ENCODE results near the gene ALPK3. TPM values are rescaled to one million over a fixed set of nuclear protein-coding genes. Genes with fewer than 3 reads are reported as not detected.

Gene ALPK3
- total RNA-seq, 1 donor from 2014 or later, result 94.2 TPM

- Mint-ChIP-seq H3K27ac (ENCODE audit: unreplicated experiment) (no peak overlapping the region), H3K9me3 (ENCODE audit: unreplicated experiment) (no peaks in the 10 kb centered on the region), H3K4me1 (ENCODE audit: unreplicated experiment) (peaks cover 16% of the 10 kb centered on the region), H3K36me3 (ENCODE audit: low read depth, unreplicated experiment) (no peaks in the 10 kb centered on the region), H3K27me3 (ENCODE audit: unreplicated experiment) (peaks cover 2% of the 10 kb centered on the region), H3K4me3 (ENCODE audit: unreplicated experiment) (no peak overlapping the region)
- TF ChIP-seq CTCF (IDR thresholded peaks at IDR 0.05; ENCODE audit: unreplicated experiment), result no peak
- peak; percentile 59 for DNase-seq (ENCODE audit: low spot score)
Observed at GRCh38 chr15:84878504-84878903, 61.3 kb downstream of the ALPK3 start.

- Mint-ChIP-seq H3K4me3 (ENCODE audit: unreplicated experiment) (no peak overlapping the region), H3K9me3 (ENCODE audit: unreplicated experiment) (no peaks in the 10 kb centered on the region), H3K4me1 (ENCODE audit: unreplicated experiment) (peaks cover 13% of the 10 kb centered on the region), H3K36me3 (ENCODE audit: low read depth, unreplicated experiment) (no peaks in the 10 kb centered on the region), H3K27me3 (ENCODE audit: unreplicated experiment) (peaks cover 2% of the 10 kb centered on the region), H3K27ac (ENCODE audit: unreplicated experiment) (no peak overlapping the region)
- TF ChIP-seq CTCF (IDR thresholded peaks at IDR 0.05; ENCODE audit: unreplicated experiment), result no peak
- no peak for DNase-seq (ENCODE audit: low spot score)
Observed at GRCh38 chr15:84879088-84879780, 62.1 kb downstream of the ALPK3 start.

GRCh38 chr15:84880007-84880406 lies 62.9 kb downstream of the ALPK3 start:
- DNase-seq (ENCODE audit: low spot score), result no peak
- TF ChIP-seq CTCF (IDR thresholded peaks at IDR 0.05; ENCODE audit: unreplicated experiment), result no peak
- no peaks in the 10 kb centered on the region for H3K9me3 Mint-ChIP-seq (ENCODE audit: unreplicated experiment)
- H3K27ac Mint-ChIP-seq (ENCODE audit: unreplicated experiment), result peak overlapping the region; percentile 21
- H3K27me3 Mint-ChIP-seq (ENCODE audit: unreplicated experiment), result peaks cover 2% of the 10 kb centered on the region
- no peaks in the 10 kb centered on the region for H3K36me3 Mint-ChIP-seq (ENCODE audit: low read depth, unreplicated experiment)
- H3K4me3 Mint-ChIP-seq (ENCODE audit: unreplicated experiment), result no peak overlapping the region
- peaks cover 13% of the 10 kb centered on the region for H3K4me1 Mint-ChIP-seq (ENCODE audit: unreplicated experiment)

GRCh38 chr15:84880822-84881519 lies 63.8 kb downstream of the ALPK3 start:
- peaks cover 13% of the 10 kb centered on the region for H3K4me1 Mint-ChIP-seq (ENCODE audit: unreplicated experiment)
- H3K4me3 Mint-ChIP-seq (ENCODE audit: unreplicated experiment), result no peak overlapping the region
- DNase-seq (ENCODE audit: low spot score), result no peak
- no peak for TF ChIP-seq CTCF (IDR thresholded peaks at IDR 0.05; ENCODE audit: unreplicated experiment)
- H3K36me3 Mint-ChIP-seq (ENCODE audit: low read depth, unreplicated experiment), result no peaks in the 10 kb centered on the region
- no peak overlapping the region for H3K27ac Mint-ChIP-seq (ENCODE audit: unreplicated experiment)
- no peaks in the 10 kb centered on the region for H3K9me3 Mint-ChIP-seq (ENCODE audit: unreplicated experiment)
- H3K27me3 Mint-ChIP-seq (ENCODE audit: unreplicated experiment), result peaks cover 2% of the 10 kb centered on the region

- H3K27ac Mint-ChIP-seq (ENCODE audit: unreplicated experiment), result no peak overlapping the region
- TF ChIP-seq CTCF (IDR thresholded peaks at IDR 0.05; ENCODE audit: unreplicated experiment), result no peak
- no peak overlapping the region for H3K4me3 Mint-ChIP-seq (ENCODE audit: unreplicated experiment)
- H3K4me1 Mint-ChIP-seq (ENCODE audit: unreplicated experiment), result peaks cover 12% of the 10 kb centered on the region
- H3K36me3 Mint-ChIP-seq (ENCODE audit: low read depth, unreplicated experiment), result no peaks in the 10 kb centered on the region
- H3K9me3 Mint-ChIP-seq (ENCODE audit: unreplicated experiment), result no peaks in the 10 kb centered on the region
- peaks cover 4% of the 10 kb centered on the region for H3K27me3 Mint-ChIP-seq (ENCODE audit: unreplicated experiment)
- DNase-seq (ENCODE audit: low spot score), result no peak
Observed at GRCh38 chr15:84881520-84881830, 64.3 kb downstream of the ALPK3 start.

Data from endothelial cell (in vitro differentiated cells).